ENCODE measurements around the gene PDZD2. TPM values are rescaled to one million over a fixed set of nuclear protein-coding genes. Genes with fewer than 3 reads are reported as not detected.

The PDZD2 gene
- total RNA-seq, 4 donors from 2014 or later: 13.7 to 26.7 (median 24.1) TPM

GRCh38 chr5:31625394-31625793, 13.5 kb upstream of the PDZD2 start:
- 75 to 100% methylated on average over 1 of the region's 1 CpG for WGBS, 2 donors
- no peak for DNase-seq
- H3K4me3 ChIP-seq: no peak overlapping the region

DNA sequence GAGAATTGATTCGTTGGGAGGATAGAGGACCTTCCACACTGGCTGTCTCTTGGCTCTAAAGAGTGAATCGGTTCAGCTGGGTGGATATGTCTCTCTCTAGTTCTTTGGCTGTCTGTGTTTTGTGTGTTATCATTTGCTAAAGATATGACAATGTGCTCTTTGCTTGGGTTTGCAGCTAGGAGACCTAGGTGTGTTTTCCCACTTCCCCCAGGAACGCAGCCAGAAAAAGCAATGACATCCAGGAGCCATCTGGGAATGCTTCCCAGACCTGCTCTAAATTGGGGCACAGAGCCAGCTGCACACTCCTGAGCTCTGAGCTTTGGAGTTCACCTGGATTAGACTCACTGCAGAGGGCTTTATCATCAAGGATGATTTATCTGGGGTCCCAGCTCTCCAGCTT, 12.8 kb upstream of the PDZD2 start:
- no peak overlapping the region for H3K27ac ChIP-seq
- H3K27me3 ChIP-seq: peaks cover 0 to 19% (median 0%) of the 10 kb centered on the region in 4 donors
- intact Hi-C loops (cut with DNase I): no loop called here
- H3K4me3 ChIP-seq: no peak overlapping the region
- DNase-seq: no peak
- WGBS, 2 donors: 34 to 35% methylated on average over 3 of the region's 3 CpGs
- H3K4me1 ChIP-seq: no peaks in the 10 kb centered on the region
- TF ChIP-seq POLR2A (IDR thresholded peaks at IDR 0.05) (no peak), CTCF (IDR thresholded peaks at IDR 0.05) (no peak)
- H3K9me3 ChIP-seq: no peaks in the 10 kb centered on the region
- H3K36me3 ChIP-seq: no peaks in the 10 kb centered on the region

More at GRCh38 chr5:31625394-31625793, 13.5 kb upstream of the PDZD2 start:
- H3K36me3 ChIP-seq: no peaks in the 10 kb centered on the region
- H3K4me1 ChIP-seq: no peaks in the 10 kb centered on the region
- H3K9me3 ChIP-seq: no peaks in the 10 kb centered on the region
- no peak overlapping the region for H3K27ac ChIP-seq
- intact Hi-C loops (cut with DNase I): no loop called here
- peaks cover 0 to 18% (median 0%) of the 10 kb centered on the region in 4 donors for H3K27me3 ChIP-seq
- TF ChIP-seq CTCF (IDR thresholded peaks at IDR 0.05) (no peak), POLR2A (IDR thresholded peaks at IDR 0.05) (no peak)

- peaks cover 0 to 19% (median 0%) of the 10 kb centered on the region in 4 donors for H3K27me3 ChIP-seq
- H3K9me3 ChIP-seq: no peaks in the 10 kb centered on the region
- intact Hi-C loops (cut with DNase I): no loop called here
- WGBS, 2 donors: 61 to 63% methylated on average over 11 of the region's 11 CpGs
- no peak overlapping the region for H3K27ac ChIP-seq
- no peak for DNase-seq
- TF ChIP-seq POLR2A (IDR thresholded peaks at IDR 0.05): no peak
- H3K4me1 ChIP-seq: no peaks in the 10 kb centered on the region
- H3K4me3 ChIP-seq: no peak overlapping the region
- H3K36me3 ChIP-seq: no peaks in the 10 kb centered on the region
These were observed 12.2 kb upstream of the PDZD2 start for GRCh38 chr5:31626604-31627234.

DNA sequence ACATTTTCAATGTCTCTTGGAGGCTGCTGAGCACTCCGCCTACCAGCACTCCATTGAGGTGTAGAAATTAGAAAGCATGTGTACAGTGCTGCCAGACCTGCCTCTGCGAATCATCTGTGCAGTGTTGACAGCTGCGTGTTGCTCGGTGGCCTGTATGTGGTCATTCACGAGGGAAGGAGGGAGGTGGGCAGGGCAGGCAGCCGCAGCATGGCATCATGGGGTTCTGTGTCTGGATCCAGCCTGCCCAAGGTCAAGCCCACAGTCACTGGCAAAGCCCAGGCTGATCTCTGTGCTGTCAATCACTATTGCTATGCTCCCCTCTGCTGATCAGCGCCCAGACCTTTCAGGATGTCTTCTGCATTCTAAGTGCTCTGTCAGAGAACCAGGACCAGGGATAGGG, 8.0 kb upstream of the PDZD2 start:
- no peak overlapping the region for H3K4me3 ChIP-seq
- peaks cover 0 to 23% (median 0%) of the 10 kb centered on the region in 4 donors for H3K27me3 ChIP-seq
- no peaks in the 10 kb centered on the region for H3K4me1 ChIP-seq
- no peaks in the 10 kb centered on the region for H3K36me3 ChIP-seq
- WGBS, 2 donors: 59 to 81% methylated on average over 3 to 6 of the region's 7 CpGs
- TF ChIP-seq POLR2A (IDR thresholded peaks at IDR 0.05): no peak
- no peak for TF ChIP-seq CTCF (IDR thresholded peaks at IDR 0.05)
- H3K27ac ChIP-seq: no peak overlapping the region
- intact Hi-C loops (cut with DNase I): no loop called here
- no peak for DNase-seq
- no peaks in the 10 kb centered on the region for H3K9me3 ChIP-seq

DNA sequence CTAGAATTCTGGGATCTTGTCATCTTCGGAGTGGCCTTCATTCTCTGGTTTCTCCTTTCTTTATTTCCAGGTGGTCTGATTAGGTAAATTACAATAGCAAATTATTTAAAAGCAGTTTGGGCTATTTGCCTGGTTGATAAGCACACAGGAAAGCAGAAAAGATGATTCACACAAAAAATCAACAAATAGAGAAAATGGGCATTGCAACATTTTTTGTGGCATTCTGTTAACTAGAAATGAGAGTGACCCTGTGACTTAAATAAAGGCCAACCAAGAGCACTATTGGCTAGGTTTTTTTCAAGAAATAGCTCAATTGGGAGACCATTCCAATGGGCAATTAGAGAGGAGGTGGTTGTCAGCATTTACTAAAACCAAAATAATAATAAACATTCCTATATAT, 6.5 kb upstream of the PDZD2 start:
- Histone ChIP-seq H3K9me3 (no peaks in the 10 kb centered on the region), H3K36me3 (no peaks in the 10 kb centered on the region), H3K27me3 (peaks cover 0 to 19% (median 0%) of the 10 kb centered on the region in 4 donors), H3K4me3 (no peak overlapping the region), H3K4me1 (no peaks in the 10 kb centered on the region), H3K27ac (no peak overlapping the region)
- intact Hi-C loops (cut with DNase I): no loop called here
- no peak for TF ChIP-seq CTCF (IDR thresholded peaks at IDR 0.05)
- TF ChIP-seq POLR2A (IDR thresholded peaks at IDR 0.05): no peak
- WGBS, 2 donors: 50 to 87% methylated on average over 1 of the region's 1 CpG
- no peak for DNase-seq
